HUES64 (cell line): ENCODE results near the gene HSD17B1. TPM values are rescaled to one million over a fixed set of nuclear protein-coding genes. Genes with fewer than 3 reads are reported as not detected.
"Not testable (repeated sequence)": the region's sequence is repeated elsewhere in the genome, so short reads cannot be mapped to it uniquely, and the experiment has no call there.

Experiments used
- H3K27ac ChIP-seq: 2 replicates; pipeline ENCODE4 v1.7.0; 2013; ENCODE audit warnings: low read depth, low read length, inconsistent platforms
- H3K27me3 ChIP-seq: 2 replicates; pipeline ENCODE4 v1.6.1; 2013; ENCODE audit warnings: mild to moderate bottlenecking, low read length; ENCODE audit not compliant: insufficient read depth
- H3K36me3 ChIP-seq: 2 replicates; pipeline ENCODE4 v1.6.1; 2013; ENCODE audit warnings: mild to moderate bottlenecking, low read length; ENCODE audit not compliant: insufficient read depth
- H3K4me1 ChIP-seq: 2 replicates; pipeline ENCODE4 v1.6.1; 2013; ENCODE audit warnings: mild to moderate bottlenecking, low read length, moderate library complexity; ENCODE audit not compliant: insufficient read depth
- H3K4me3 ChIP-seq: 2 replicates; pipeline ENCODE4 v1.5.1; 2013; ENCODE audit warnings: mild to moderate bottlenecking, low read length, moderate library complexity
- H3K9ac ChIP-seq: 2 replicates; pipeline ENCODE4 v1.6.1; 2013; ENCODE audit warnings: mild to moderate bottlenecking, low read depth, low read length
- H3K9me3 ChIP-seq: 2 replicates; pipeline ENCODE4 v1.6.1; 2013; ENCODE audit warnings: low read depth, low read length; ENCODE audit not compliant: insufficient read depth
- WGBS: fragments of 150-250, 120-280 bp; methylation state at CpG from one replicate; pipeline ENCODE4 v1.1.7; 2013; ENCODE audit warnings: missing lambda C conversion rate; 5-methylcytosine and 5-hydroxymethylcytosine counted together
- polyA plus RNA-seq, 2 experiments: library from polyadenylated mRNA; stranded (reverse); fragments of 50-300 nt; gene quantifications; one replicate each; pipeline ENCODE4 v1.2.3, GENCODE V29; 2013

Gene HSD17B1
- 0.55 TPM for polyA plus RNA-seq (2013, experiment 1 of 2)
- polyA plus RNA-seq (2013, experiment 2 of 2): 0.63 TPM

GRCh38 chr17:42552736-42553135 is at the start of gene HSD17B1:
Gene HSD17B1, plus strand, starts transcription at chr17:42552923. Its CDS starts 11 bp downstream, at chr17:42552934.
- not testable (repeated sequence) for H3K9ac ChIP-seq, H3K9me3 ChIP-seq, H3K4me1 ChIP-seq, H3K27ac ChIP-seq, H3K36me3 ChIP-seq, H3K27me3 ChIP-seq
- 96% methylated on average over 15 of the region's 15 CpGs for WGBS
- peak within 1 kb of the TSS; percentile 91 for H3K4me3 ChIP-seq

GRCh38 chr17:42502926-42503325 is 49.8 kb upstream of the HSD17B1 start:
- 100% methylated on average over 1 of the region's 1 CpG for WGBS
- H3K27ac ChIP-seq: no peak overlapping the region
- no peaks in the 10 kb centered on the region for H3K27me3 ChIP-seq
- H3K4me1 ChIP-seq: no peaks in the 10 kb centered on the region; the same call in 1 of the 2 replicates
- no peaks in the 10 kb centered on the region for H3K9me3 ChIP-seq
- no peak overlapping the region for H3K9ac ChIP-seq
- no peak overlapping the region for H3K4me3 ChIP-seq
- peaks cover 76% of the 10 kb centered on the region for H3K36me3 ChIP-seq

- WGBS: 97% methylated on average over 4 of the region's 4 CpGs
- no peaks in the 10 kb centered on the region; the same call in 1 of the 2 replicates for H3K4me1 ChIP-seq
- H3K27me3 ChIP-seq: no peaks in the 10 kb centered on the region
- H3K9me3 ChIP-seq: no peaks in the 10 kb centered on the region
- H3K27ac ChIP-seq: no peak overlapping the region
- H3K9ac ChIP-seq: no peak overlapping the region
- H3K4me3 ChIP-seq: no peak overlapping the region
- peaks cover 49% of the 10 kb centered on the region for H3K36me3 ChIP-seq
Observed at GRCh38 chr17:42507671-42508070, 45.1 kb upstream of the HSD17B1 start.

GRCh38 chr17:42508426-42509165 is 44.1 kb upstream of the HSD17B1 start:
- H3K27me3 ChIP-seq: no peaks in the 10 kb centered on the region
- peaks cover 42% of the 10 kb centered on the region for H3K36me3 ChIP-seq
- no peak overlapping the region for H3K9ac ChIP-seq
- 85% methylated on average over 12 of the region's 12 CpGs for WGBS
- no peaks in the 10 kb centered on the region; the same call in 1 of the 2 replicates for H3K4me1 ChIP-seq
- H3K4me3 ChIP-seq: no peak overlapping the region
- H3K27ac ChIP-seq: no peak overlapping the region
- no peaks in the 10 kb centered on the region for H3K9me3 ChIP-seq

- H3K27me3 ChIP-seq: no peaks in the 10 kb centered on the region
- H3K27ac ChIP-seq: no peak overlapping the region
- 95% methylated on average over 5 of the region's 5 CpGs for WGBS
- H3K4me3 ChIP-seq: no peak overlapping the region
- no peak overlapping the region for H3K9ac ChIP-seq
- no peaks in the 10 kb centered on the region for H3K9me3 ChIP-seq
- peaks cover 42% of the 10 kb centered on the region for H3K36me3 ChIP-seq
- H3K4me1 ChIP-seq: no peaks in the 10 kb centered on the region; the same call in 1 of the 2 replicates
Observed at GRCh38 chr17:42509409-42509808, 43.3 kb upstream of the HSD17B1 start.

- Histone ChIP-seq H3K27me3 (no peaks in the 10 kb centered on the region), H3K4me1 (no peaks in the 10 kb centered on the region; the same call in 1 of the 2 replicates), H3K4me3 (no peak overlapping the region), H3K36me3 (peaks cover 39% of the 10 kb centered on the region), H3K9ac (no peak overlapping the region), H3K9me3 (no peaks in the 10 kb centered on the region), H3K27ac (no peak overlapping the region)
- 98% methylated on average over 2 of the region's 2 CpGs for WGBS
Observed at GRCh38 chr17:42509841-42510240, 42.9 kb upstream of the HSD17B1 start.

GRCh38 chr17:42512246-42512645 is 40.5 kb upstream of the HSD17B1 start:
- H3K36me3 ChIP-seq: peaks cover 37% of the 10 kb centered on the region
- H3K4me1 ChIP-seq: no peaks in the 10 kb centered on the region
- 97% methylated on average over 9 of the region's 9 CpGs for WGBS
- no peak overlapping the region for H3K4me3 ChIP-seq
- H3K9ac ChIP-seq: no peak overlapping the region
- no peaks in the 10 kb centered on the region for H3K27me3 ChIP-seq
- H3K27ac ChIP-seq: no peak overlapping the region
- no peaks in the 10 kb centered on the region for H3K9me3 ChIP-seq

GRCh38 chr17:42512733-42513251 is 39.9 kb upstream of the HSD17B1 start:
- WGBS: 87% methylated on average over 6 of the region's 6 CpGs
- Histone ChIP-seq H3K9me3 (no peaks in the 10 kb centered on the region), H3K4me3 (no peak overlapping the region), H3K27ac (no peak overlapping the region), H3K9ac (no peak overlapping the region), H3K4me1 (no peaks in the 10 kb centered on the region), H3K27me3 (no peaks in the 10 kb centered on the region), H3K36me3 (peaks cover 31% of the 10 kb centered on the region)

GRCh38 chr17:42513686-42514085 is 39.0 kb upstream of the HSD17B1 start:
- Histone ChIP-seq H3K9me3 (no peaks in the 10 kb centered on the region), H3K9ac (no peak overlapping the region), H3K4me3 (no peak overlapping the region), H3K4me1 (peaks cover 1% of the 10 kb centered on the region; the same call in 1 of the 2 replicates), H3K27ac (no peak overlapping the region), H3K27me3 (no peaks in the 10 kb centered on the region), H3K36me3 (peaks cover 26% of the 10 kb centered on the region)
- 96% methylated on average over 11 of the region's 11 CpGs for WGBS

GRCh38 chr17:42514279-42514678 is 38.4 kb upstream of the HSD17B1 start:
- Histone ChIP-seq H3K4me1 (peaks cover 7% of the 10 kb centered on the region; the same call in 1 of the 2 replicates), H3K27ac (no peak overlapping the region), H3K9me3 (no peaks in the 10 kb centered on the region), H3K27me3 (no peaks in the 10 kb centered on the region), H3K36me3 (peaks cover 21% of the 10 kb centered on the region), H3K4me3 (no peak overlapping the region), H3K9ac (no peak overlapping the region)
- WGBS: 97% methylated on average over 11 of the region's 11 CpGs

GRCh38 chr17:42514867-42515266 is 37.9 kb upstream of the HSD17B1 start:
- Histone ChIP-seq H3K4me3 (no peak overlapping the region), H3K9ac (no peak overlapping the region), H3K36me3 (peaks cover 21% of the 10 kb centered on the region), H3K4me1 (peaks cover 13% of the 10 kb centered on the region), H3K9me3 (no peaks in the 10 kb centered on the region), H3K27ac (no peak overlapping the region), H3K27me3 (no peaks in the 10 kb centered on the region)
- WGBS: 95% methylated on average over 8 of the region's 8 CpGs
